DOHH2 (cell line): ENCODE results near the gene CSNK2B.

Experiments
- H3F3A ChIP-seq: fragments of 200-600 bp; sonication (generic), shearing (Covaris generic); 2 replicates; pipeline ENCODE4 v1.6.0; 2016; ENCODE audit warnings: antibody characterized with exemption, mild to moderate bottlenecking; ENCODE audit not compliant: control insufficient read depth, insufficient read depth
- H3K27ac ChIP-seq: fragments of 200-600 bp; sonication (generic); 2 replicates; pipeline ENCODE4 v1.5.1; 2014; ENCODE audit warnings: low read depth, mild to moderate bottlenecking, low read length, moderate library complexity
- H3K27me3 ChIP-seq: fragments of 200-600 bp; sonication (generic); 2 replicates; pipeline ENCODE4 v1.6.1; 2014; ENCODE audit warnings: mild to moderate bottlenecking, low read length, mixed read lengths; ENCODE audit not compliant: control insufficient read depth
- H3K36me3 ChIP-seq: fragments of 200-600 bp; sonication (generic); 2 replicates; pipeline ENCODE4 v1.6.1; 2014; ENCODE audit warnings: mild to moderate bottlenecking, low read length, moderate library complexity, mixed read lengths; ENCODE audit not compliant: control insufficient read depth
- H3K4me1 ChIP-seq: fragments of 200-600 bp; sonication (generic); 2 replicates; pipeline ENCODE4 v1.6.1; 2014; ENCODE audit warnings: mild to moderate bottlenecking, low read length, mixed read lengths; ENCODE audit not compliant: control insufficient read depth
- H3K4me2 ChIP-seq: fragments of 200-600 bp; sonication (generic); 2 replicates; pipeline ENCODE4 v1.6.0; 2014; ENCODE audit warnings: mild to moderate bottlenecking, low read length, moderate library complexity
- H3K4me3 ChIP-seq: fragments of 200-600 bp; sonication (generic); 2 replicates; pipeline ENCODE4 v1.5.1; 2014; ENCODE audit warnings: mild to moderate bottlenecking, low read length, mixed read lengths
- H3K79me2 ChIP-seq: fragments of 200-600 bp; sonication (generic); 2 replicates; pipeline ENCODE4 v1.6.1; 2014; ENCODE audit warnings: mild to moderate bottlenecking, low read length, mixed read lengths; ENCODE audit not compliant: control insufficient read depth
- H3K9me2 ChIP-seq: fragments of 200-600 bp; sonication (generic); replicated peaks from 2 replicates; pipeline ENCODE4 v1.6.1; 2014; ENCODE audit warnings: mild to moderate bottlenecking, low read length, mixed read lengths; ENCODE audit not compliant: control insufficient read depth
- H3K9me3 ChIP-seq: fragments of 200-600 bp; sonication (generic); 2 replicates; pipeline ENCODE4 v1.6.1; 2014; ENCODE audit warnings: antibody characterized with exemption, low read length, mixed read lengths; ENCODE audit not compliant: control insufficient read depth, insufficient read depth
- H4K20me1 ChIP-seq: fragments of 200-600 bp; sonication (generic); 2 replicates; pipeline ENCODE4 v1.6.0; 2014; ENCODE audit warnings: low read depth, mild to moderate bottlenecking, antibody characterized with exemption, low read length, moderate library complexity; ENCODE audit not compliant: control insufficient read depth, insufficient read depth
- EZH2phosphoT487 ChIP-seq: fragments of 200-600 bp; sonication (generic); IDR thresholded peaks from 2 replicates; pipeline ENCODE4 v1.6.1; 2017; ENCODE audit warnings: borderline replicate concordance, mild to moderate bottlenecking, antibody characterized with exemption, low read length, moderate library complexity, mixed read lengths
- TF ChIP-seq, protein P1 (sequence below): fragments of 200-600 bp; sonication (generic); IDR thresholded peaks from one replicate; pipeline ENCODE4 v1.5.1; 2014; ENCODE audit warnings: antibody characterized with exemption, mild to moderate bottlenecking, low read depth, low read length; ENCODE audit not compliant: poor library complexity, severe bottlenecking

CSNK2B gene

DNA sequence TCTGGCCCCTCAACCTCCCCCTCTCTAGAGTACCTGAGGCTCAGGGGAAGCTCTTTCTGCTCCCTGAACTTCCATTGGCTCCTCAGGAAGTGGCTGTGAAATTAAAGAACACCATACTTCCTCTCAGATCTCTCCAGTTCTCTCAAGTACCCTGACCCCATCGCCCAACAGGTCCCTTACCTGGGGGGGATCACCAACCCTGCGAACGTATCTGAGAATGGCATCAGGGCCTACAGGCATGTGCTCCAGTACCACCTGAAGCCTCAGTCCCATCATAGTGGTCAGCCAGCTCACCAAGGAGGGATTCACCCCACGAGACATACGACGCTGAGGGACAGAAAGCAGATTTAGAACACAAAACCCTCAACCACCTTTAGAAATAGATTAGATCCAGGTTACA, 25.3 kb upstream of the CSNK2B start:
- no peak overlapping the region for H3K27ac ChIP-seq
- no peaks in the 10 kb centered on the region for H3K4me1 ChIP-seq
- peaks cover 91% of the 10 kb centered on the region for H3K36me3 ChIP-seq
- no peaks in the 10 kb centered on the region for H3K9me3 ChIP-seq
- TF ChIP-seq, protein P1, sequence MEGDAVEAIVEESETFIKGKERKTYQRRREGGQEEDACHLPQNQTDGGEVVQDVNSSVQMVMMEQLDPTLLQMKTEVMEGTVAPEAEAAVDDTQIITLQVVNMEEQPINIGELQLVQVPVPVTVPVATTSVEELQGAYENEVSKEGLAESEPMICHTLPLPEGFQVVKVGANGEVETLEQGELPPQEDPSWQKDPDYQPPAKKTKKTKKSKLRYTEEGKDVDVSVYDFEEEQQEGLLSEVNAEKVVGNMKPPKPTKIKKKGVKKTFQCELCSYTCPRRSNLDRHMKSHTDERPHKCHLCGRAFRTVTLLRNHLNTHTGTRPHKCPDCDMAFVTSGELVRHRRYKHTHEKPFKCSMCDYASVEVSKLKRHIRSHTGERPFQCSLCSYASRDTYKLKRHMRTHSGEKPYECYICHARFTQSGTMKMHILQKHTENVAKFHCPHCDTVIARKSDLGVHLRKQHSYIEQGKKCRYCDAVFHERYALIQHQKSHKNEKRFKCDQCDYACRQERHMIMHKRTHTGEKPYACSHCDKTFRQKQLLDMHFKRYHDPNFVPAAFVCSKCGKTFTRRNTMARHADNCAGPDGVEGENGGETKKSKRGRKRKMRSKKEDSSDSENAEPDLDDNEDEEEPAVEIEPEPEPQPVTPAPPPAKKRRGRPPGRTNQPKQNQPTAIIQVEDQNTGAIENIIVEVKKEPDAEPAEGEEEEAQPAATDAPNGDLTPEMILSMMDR, result no peak
- TF ChIP-seq EZH2phosphoT487, result no peak
- no peaks in the 10 kb centered on the region for H3K79me2 ChIP-seq
- no peak overlapping the region for H3K4me3 ChIP-seq
- no peaks in the 10 kb centered on the region for H3K27me3 ChIP-seq
- peaks cover 42% of the 10 kb centered on the region for H3F3A ChIP-seq
- no peaks in the 10 kb centered on the region for H3K9me2 ChIP-seq
- no peaks in the 10 kb centered on the region for H4K20me1 ChIP-seq
- no peak overlapping the region for H3K4me2 ChIP-seq

DNA sequence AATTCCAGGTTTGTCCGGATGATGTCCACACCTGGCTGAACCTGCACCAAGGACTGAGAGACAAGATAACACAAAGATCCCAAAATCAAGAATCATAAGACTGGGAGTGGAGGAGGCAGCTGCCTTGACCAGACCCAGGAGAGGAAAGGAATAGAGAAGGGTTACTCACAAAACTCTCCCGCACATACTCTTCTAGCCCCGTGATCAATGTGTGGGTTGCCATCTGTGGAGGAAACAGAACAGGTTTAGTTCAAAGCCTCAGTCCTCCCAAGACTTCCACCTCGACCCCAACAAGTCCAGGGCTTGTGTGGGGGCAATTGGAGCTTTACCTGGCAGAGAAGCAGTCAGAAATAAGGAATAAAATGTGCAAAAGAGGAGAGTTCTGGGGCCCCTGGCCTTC, 24.5 kb upstream of the CSNK2B start:
- Histone ChIP-seq H3K79me2 (no peaks in the 10 kb centered on the region), H3K9me2 (no peaks in the 10 kb centered on the region), H3K27me3 (no peaks in the 10 kb centered on the region), H3K4me3 (no peak overlapping the region), H3K4me2 (no peak overlapping the region), H4K20me1 (no peaks in the 10 kb centered on the region), H3F3A (peaks cover 35% of the 10 kb centered on the region), H3K9me3 (no peaks in the 10 kb centered on the region), H3K27ac (no peak overlapping the region), H3K36me3 (peaks cover 91% of the 10 kb centered on the region), H3K4me1 (no peaks in the 10 kb centered on the region)
- TF ChIP-seq EZH2phosphoT487, result no peak
- TF ChIP-seq, protein P1, result no peak

DNA sequence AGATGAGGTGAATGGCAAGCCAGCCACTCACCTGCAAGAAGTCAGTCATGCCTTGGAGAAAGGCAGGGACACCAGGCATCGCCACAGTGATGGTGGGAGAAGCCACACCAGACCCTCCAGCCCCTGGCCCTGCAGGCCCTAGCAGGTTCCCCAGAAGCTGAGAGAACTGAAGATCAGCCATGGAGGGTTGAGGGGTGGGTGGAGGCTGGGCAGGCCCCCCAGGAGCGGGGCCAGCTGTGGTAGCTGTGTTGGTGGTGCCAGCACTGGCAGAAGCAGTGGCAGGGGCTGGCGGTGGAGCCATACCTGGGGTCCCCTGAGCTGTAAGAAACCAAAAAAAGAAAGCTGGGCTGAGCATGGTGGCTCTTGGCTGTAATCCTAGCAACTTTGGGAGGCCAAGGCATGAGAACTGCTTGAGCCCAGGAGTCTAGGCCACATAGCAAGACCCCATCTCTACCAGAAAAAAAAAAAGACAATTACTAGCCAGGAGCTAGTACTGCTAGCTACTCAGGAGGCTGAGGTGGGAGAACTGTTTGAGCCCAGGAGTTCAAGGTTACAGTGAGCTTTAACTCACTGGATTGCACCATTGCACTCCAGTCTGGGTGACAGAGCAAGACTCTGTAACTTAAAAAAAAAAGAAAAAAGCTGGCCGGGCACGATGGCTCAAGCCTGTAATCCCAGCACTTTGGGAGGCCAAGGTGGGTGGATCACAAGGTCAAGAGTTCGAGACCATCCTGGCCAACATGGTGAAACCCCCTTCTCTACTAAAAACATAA, 22.9 kb upstream of the CSNK2B start:
- Histone ChIP-seq H3K4me1 (no peaks in the 10 kb centered on the region), H3K36me3 (peaks cover 87% of the 10 kb centered on the region)

More for the DNA sequence above, 22.9 kb upstream of the CSNK2B start:
- Histone ChIP-seq H3K4me2 (no peak overlapping the region), H3K9me2 (no peaks in the 10 kb centered on the region), H4K20me1 (no peaks in the 10 kb centered on the region), H3K4me3 (no peak overlapping the region), H3K79me2 (no peaks in the 10 kb centered on the region), H3K9me3 (no peaks in the 10 kb centered on the region), H3K27ac (no peak overlapping the region), H3K27me3 (no peaks in the 10 kb centered on the region), H3F3A (peaks cover 23% of the 10 kb centered on the region)
- no peak for TF ChIP-seq EZH2phosphoT487
- TF ChIP-seq, protein P1, result no peak
